OCI-LY7 (cell line): Measurements from ENCODE around the gene DNM3.

ENCODE experiments used
- EZH2phosphoT487 ChIP-seq: fragments of 200-600 bp; sonication (generic); IDR thresholded peaks from 2 replicates; pipeline ENCODE4 v1.6.1; 2018; ENCODE audit warnings: low read depth, borderline replicate concordance, mild to moderate bottlenecking, mixed run types, antibody characterized with exemption, low read length, moderate library complexity, mixed read lengths
- TF ChIP-seq, protein P1 (sequence below): fragments of 200-600 bp; sonication (generic); conservative IDR thresholded peaks from 2 replicates; pipeline ENCODE4 v1.5.1; 2014; ENCODE audit warnings: mild to moderate bottlenecking, antibody characterized with exemption, low read length, moderate library complexity, mixed read lengths

DNA sequence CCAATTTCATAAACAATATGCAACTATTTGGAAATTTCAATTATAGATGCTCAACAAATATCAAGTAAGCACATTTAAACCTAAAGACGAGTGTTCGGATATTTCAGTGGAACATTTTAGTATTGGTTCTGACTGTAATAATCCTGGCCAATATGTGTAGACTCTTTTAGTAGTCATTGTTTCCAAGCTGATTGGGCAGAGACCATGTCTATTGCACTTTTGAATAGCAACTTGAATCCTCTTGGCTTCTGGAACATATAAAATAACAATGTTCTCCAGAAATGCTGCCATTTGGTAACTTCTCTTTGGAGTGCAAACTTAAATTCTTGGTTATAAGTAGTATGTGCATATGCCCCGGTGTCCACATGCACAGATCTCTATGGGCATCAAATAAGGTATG, 373.7 kb downstream of the DNM3 start:
- TF ChIP-seq, protein P1, sequence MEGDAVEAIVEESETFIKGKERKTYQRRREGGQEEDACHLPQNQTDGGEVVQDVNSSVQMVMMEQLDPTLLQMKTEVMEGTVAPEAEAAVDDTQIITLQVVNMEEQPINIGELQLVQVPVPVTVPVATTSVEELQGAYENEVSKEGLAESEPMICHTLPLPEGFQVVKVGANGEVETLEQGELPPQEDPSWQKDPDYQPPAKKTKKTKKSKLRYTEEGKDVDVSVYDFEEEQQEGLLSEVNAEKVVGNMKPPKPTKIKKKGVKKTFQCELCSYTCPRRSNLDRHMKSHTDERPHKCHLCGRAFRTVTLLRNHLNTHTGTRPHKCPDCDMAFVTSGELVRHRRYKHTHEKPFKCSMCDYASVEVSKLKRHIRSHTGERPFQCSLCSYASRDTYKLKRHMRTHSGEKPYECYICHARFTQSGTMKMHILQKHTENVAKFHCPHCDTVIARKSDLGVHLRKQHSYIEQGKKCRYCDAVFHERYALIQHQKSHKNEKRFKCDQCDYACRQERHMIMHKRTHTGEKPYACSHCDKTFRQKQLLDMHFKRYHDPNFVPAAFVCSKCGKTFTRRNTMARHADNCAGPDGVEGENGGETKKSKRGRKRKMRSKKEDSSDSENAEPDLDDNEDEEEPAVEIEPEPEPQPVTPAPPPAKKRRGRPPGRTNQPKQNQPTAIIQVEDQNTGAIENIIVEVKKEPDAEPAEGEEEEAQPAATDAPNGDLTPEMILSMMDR: no peak
- TF ChIP-seq EZH2phosphoT487: no peak
